ENCODE measurements around the gene EPHA6.

EPHA6 gene

GRCh38 chr3:96986241-96986640 is 171.8 kb downstream of the EPHA6 start:
- no peak for DNase-seq (ENCODE audit: low read depth)
- TF ChIP-seq CTCF (IDR thresholded peaks at IDR 0.05; ENCODE audit: insufficient read depth, low read depth, low read length, missing control alignments): no peak
- no peak overlapping the region for H3K4me3 ChIP-seq (ENCODE audit: low read depth, low read length)

GRCh38 chr3:96991231-96991630 is 176.8 kb downstream of the EPHA6 start:
- no peak for DNase-seq (ENCODE audit: low read depth)
- no peak for TF ChIP-seq CTCF (IDR thresholded peaks at IDR 0.05; ENCODE audit: insufficient read depth, low read depth, low read length, missing control alignments)
- no peak overlapping the region for H3K4me3 ChIP-seq (ENCODE audit: low read depth, low read length)

GRCh38 chr3:96991800-96992365 is 177.5 kb downstream of the EPHA6 start:
- TF ChIP-seq CTCF (IDR thresholded peaks at IDR 0.05; ENCODE audit: insufficient read depth, low read depth, low read length, missing control alignments): no peak
- DNase-seq (ENCODE audit: low read depth): no peak
- no peak overlapping the region for H3K4me3 ChIP-seq (ENCODE audit: low read depth, low read length)

- no peak for TF ChIP-seq CTCF (IDR thresholded peaks at IDR 0.05; ENCODE audit: insufficient read depth, low read depth, low read length, missing control alignments)
- no peak overlapping the region for H3K4me3 ChIP-seq (ENCODE audit: low read depth, low read length)
- no peak for DNase-seq (ENCODE audit: low read depth)
Observed at GRCh38 chr3:96994988-96995387, 180.6 kb downstream of the EPHA6 start.

- no peak overlapping the region for H3K4me3 ChIP-seq (ENCODE audit: low read depth, low read length)
- TF ChIP-seq CTCF (IDR thresholded peaks at IDR 0.05; ENCODE audit: insufficient read depth, low read depth, low read length, missing control alignments): no peak
- DNase-seq (ENCODE audit: low read depth): no peak
Observed at GRCh38 chr3:96996009-96996408, 181.6 kb downstream of the EPHA6 start.

GRCh38 chr3:97001611-97002010 is 187.2 kb downstream of the EPHA6 start:
- H3K4me3 ChIP-seq (ENCODE audit: low read depth, low read length): no peak overlapping the region
- DNase-seq (ENCODE audit: low read depth): no peak
- no peak for TF ChIP-seq CTCF (IDR thresholded peaks at IDR 0.05; ENCODE audit: insufficient read depth, low read depth, low read length, missing control alignments)

- no peak for TF ChIP-seq CTCF (IDR thresholded peaks at IDR 0.05; ENCODE audit: insufficient read depth, low read depth, low read length, missing control alignments)
- H3K4me3 ChIP-seq (ENCODE audit: low read depth, low read length): no peak overlapping the region
- DNase-seq (ENCODE audit: low read depth): no peak
Observed at GRCh38 chr3:97009427-97010019, 195.1 kb downstream of the EPHA6 start.

Data from GM12865 (cell line).